Raji (cell line): Measurements from ENCODE around the gene KRTAP4-4.
"Not testable (repeated sequence)": the region's sequence is repeated elsewhere in the genome, so short reads cannot be mapped to it uniquely, and the experiment has no call there.

ENCODE experiments used
- POLR2A ChIP-seq: IDR thresholded peaks from 2 replicates; pipeline ENCODE4 v1.6.1; 2011; ENCODE audit warnings: low read depth, low read length, control low read depth; ENCODE audit not compliant: insufficient read depth

KRTAP4-4 gene

GRCh38 chr17:41118721-41119120, 41.8 kb downstream of the KRTAP4-4 start:
- no peak for TF ChIP-seq POLR2A

- not testable (repeated sequence) for TF ChIP-seq POLR2A
Measured at GRCh38 chr17:41117846-41118386, 42.6 kb downstream of the KRTAP4-4 start, which contains the start of gene KRTAP4-11. Gene KRTAP4-11, minus strand, starts transcription at chr17:41118373. Its CDS starts 58 bp downstream, at chr17:41118315.

DNA sequence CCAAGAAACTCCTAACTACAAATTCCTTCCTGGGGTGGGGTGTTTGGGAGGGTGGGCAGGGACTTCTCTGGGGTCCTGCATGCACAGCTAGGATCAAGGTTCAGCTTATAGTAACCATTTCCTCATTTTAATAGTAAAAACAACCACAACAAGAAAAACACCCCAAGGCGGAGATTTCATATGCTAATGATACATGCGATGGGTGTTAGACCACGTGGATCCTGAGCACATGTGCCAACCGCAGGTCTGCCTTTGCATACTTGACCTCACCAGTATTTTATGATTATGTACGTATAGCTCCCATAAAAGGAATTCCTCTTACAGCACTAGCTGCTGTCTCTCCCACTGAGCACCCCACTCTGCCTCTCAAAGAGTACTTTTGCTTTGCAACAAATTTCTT, 44.3 kb downstream of the KRTAP4-4 start:
- TF ChIP-seq POLR2A: no peak

DNA sequence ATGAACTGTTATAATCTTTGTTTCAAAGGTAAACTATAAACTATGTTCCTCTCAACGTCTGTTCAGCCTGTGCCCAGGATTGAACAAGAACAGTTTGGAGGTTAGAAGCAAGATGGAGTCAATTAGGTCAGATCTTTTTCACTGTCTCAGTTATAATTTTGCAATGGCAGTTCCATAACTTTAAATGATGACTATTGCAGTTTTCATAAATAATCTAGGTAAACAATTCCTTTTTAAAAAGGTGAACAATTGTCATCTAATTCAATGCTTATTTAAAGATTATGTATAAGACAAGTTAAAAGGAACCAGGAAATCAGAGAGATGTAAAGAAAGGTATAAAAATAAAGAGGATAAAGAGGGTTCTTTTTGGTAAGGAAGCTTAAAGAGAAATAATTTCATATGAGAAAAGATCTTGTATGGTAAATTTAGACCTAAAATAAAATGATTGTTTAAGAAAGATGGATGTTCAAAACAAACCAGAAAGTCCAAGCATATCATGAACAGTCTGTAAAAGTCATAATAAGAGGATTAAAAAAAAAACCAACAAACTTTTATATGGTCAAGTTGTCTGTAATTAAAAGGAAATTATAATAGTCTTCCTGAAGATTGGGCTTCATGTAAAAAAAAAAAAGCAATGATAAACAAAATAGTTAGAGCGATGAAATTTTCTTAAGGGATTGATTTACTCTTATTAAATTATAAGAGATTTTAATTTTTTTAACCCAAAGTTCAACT, 49.2 kb downstream of the KRTAP4-4 start:
- TF ChIP-seq POLR2A: no peak
